Heart left ventricle (tissue), 13 donors: ENCODE data around the gene GNG7.
"Not testable (repeated sequence)": the region's sequence is repeated elsewhere in the genome, so short reads cannot be mapped to it uniquely, and the experiment has no call there.

ENCODE experiments used
- CTCF ChIP-seq, 12 donors: fragments of 200-600 bp; sonication (generic) in 4 of 12; IDR thresholded peaks; one replicate each; pipeline versions ENCODE4 v1.5.0 to v1.8.0; 2018 to 2022; ENCODE audit warnings: antibody characterized with exemption in 12 of 12, mild to moderate bottlenecking in 5 of 12
- POLR2A ChIP-seq, 2 donors: fragments of 450-650 bp; IDR thresholded peaks; one replicate each; pipeline ENCODE4 v1.6.1; 2017; ENCODE audit warnings: antibody characterized with exemption in 2 of 2, mild to moderate bottlenecking in 2 of 2, moderate library complexity in 2 of 2
- donor health status: ischemic (EF 13 %, LVEDD 7.1; RV severe dilation, severe dysfunction).
- donor health status: DM: no; HTN: yes; CAD: no.
- donor health status: DM: no; HTN: no; CAD: no.
- donor health status: ischemic (EF 25% LVEDD 6.9; RV normal size, moderate dysfunction).
- donor health status: ischemic (EF 25% LVEDD 5.7; RV mildly dilated, moderate dysfunction).
- donor health status: ischemic (EF 35%, LVEDD 5.7; RV mildly dilated, moderate dysfunction).
- donor health status: nonischemic (EF 11% LVEDD 7.7; RV severe dilation, severe dysfunction).
- donor health status: DM: yes; HTN: yes; CAD: no.
- donor health status: PGD.
- donor health status: ischemic (EF 29% LVEDD 5.4; RV normal size, mild dysfunction).
- donor health status: nonischemic (EF 23%, LVEDD 6.1; RV moderate dilation, normal function).

DNA sequence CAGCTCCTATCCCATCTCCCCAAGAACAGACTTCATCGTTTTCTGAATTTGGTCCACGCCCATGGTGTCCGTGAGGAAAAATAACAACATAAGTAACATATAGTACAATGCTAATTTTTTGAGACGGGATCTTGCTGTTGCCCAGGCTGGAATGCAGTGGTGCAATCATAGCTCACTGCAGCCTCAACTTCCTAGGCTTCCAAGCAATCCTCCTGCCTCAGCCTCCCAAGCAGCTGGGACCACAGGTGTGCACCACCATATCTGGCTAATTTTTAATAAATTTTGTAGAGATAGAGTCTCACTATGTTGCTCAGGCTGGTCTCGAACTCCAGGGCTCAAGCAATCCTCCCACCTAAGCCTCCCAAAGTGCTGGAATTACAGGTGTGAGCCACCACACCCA is 23.5 kb downstream of the GNG7 start:
- TF ChIP-seq CTCF, POLR2A (IDR thresholded peaks at IDR 0.05): not testable (repeated sequence)
